HCT116 (cell line): Measurements from ENCODE around the gene PRKN.

Source experiments
- EZH2 ChIP-seq: fragments of 200-600 bp; sonication (generic); IDR thresholded peaks from 2 replicates; pipeline ENCODE4 v1.6.1; 2017; ENCODE audit warnings: antibody characterized with exemption, mixed run types
- EZH2phosphoT487 ChIP-seq: fragments of 200-600 bp; IDR thresholded peaks from 2 replicates; pipeline ENCODE4 v1.6.1; 2018; ENCODE audit warnings: antibody characterized with exemption, borderline replicate concordance
- JUND ChIP-seq: IDR thresholded peaks from 2 replicates; pipeline ENCODE4 v1.6.1; 2012
- POLR2A ChIP-seq: IDR thresholded peaks from 2 replicates; pipeline ENCODE4 v1.7.0; 2011; ENCODE audit warnings: borderline replicate concordance; ENCODE audit not compliant: insufficient read depth, insufficient read length; ENCODE audit errors: extremely low read depth
- POLR2AphosphoS5 ChIP-seq: IDR thresholded peaks from 2 replicates; pipeline ENCODE4 v1.6.1; 2011; ENCODE audit warnings: mild to moderate bottlenecking, low read depth, low read length, moderate library complexity
- SP1 ChIP-seq: IDR thresholded peaks from 2 replicates; pipeline ENCODE4 v1.6.1; 2012; ENCODE audit warnings: low read depth
- TCF7L2 ChIP-seq: IDR thresholded peaks from 2 replicates; pipeline ENCODE4 v1.7.0; 2011; ENCODE audit warnings: borderline replicate concordance, inconsistent platforms; ENCODE audit not compliant: insufficient read depth, insufficient read length; ENCODE audit errors: extremely low read depth
- ZFX ChIP-seq: fragments of 450-650 bp; IDR thresholded peaks from 2 replicates; pipeline ENCODE4 v1.6.1; 2017
- TF ChIP-seq, protein P1 (sequence below): IDR thresholded peaks from 2 replicates; pipeline ENCODE4 v1.6.1; 2012; ENCODE audit warnings: low read depth
- TF ChIP-seq, protein P2 (sequence below), 3 experiments: fragments of 200-600 bp in 1 of 3; sonication (generic) in 1 of 3; IDR thresholded peaks in 2 of 3; conservative IDR thresholded peaks in 1 of 3; 2 replicates each; pipeline ENCODE4 v1.5.1; 2012 to 2017; ENCODE audit warnings: low read depth in 2 of 3, low read length in 2 of 3, antibody characterized with exemption in 1 of 3, borderline replicate concordance in 1 of 3, control low read depth in 1 of 3, mild to moderate bottlenecking in 1 of 3, mixed read lengths in 1 of 3, mixed run types in 1 of 3, moderate library complexity in 1 of 3; ENCODE audit not compliant: insufficient read depth in 1 of 3

DNA sequence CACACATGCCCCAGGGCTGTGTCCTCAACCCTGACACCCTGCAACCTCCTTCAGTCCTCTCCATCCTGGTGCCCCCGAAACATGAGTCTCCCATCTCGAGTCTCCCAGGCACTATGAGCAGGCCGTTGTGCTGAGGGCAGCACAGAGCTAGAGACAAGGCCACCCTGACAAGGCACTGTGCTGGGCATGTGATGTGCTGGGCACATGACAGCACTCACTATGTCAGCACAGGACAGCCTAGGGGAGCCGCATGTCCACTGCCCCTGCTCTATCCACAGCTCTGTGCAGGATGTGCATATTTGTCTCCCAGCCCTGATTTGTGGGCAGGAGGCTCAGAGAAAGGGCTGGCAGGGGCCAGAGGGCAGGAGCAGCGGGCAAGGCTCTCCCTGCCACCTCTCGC is 1091.6 kb downstream of the PRKN start:
- TF ChIP-seq JUND = no peak
- TF ChIP-seq, protein P1, sequence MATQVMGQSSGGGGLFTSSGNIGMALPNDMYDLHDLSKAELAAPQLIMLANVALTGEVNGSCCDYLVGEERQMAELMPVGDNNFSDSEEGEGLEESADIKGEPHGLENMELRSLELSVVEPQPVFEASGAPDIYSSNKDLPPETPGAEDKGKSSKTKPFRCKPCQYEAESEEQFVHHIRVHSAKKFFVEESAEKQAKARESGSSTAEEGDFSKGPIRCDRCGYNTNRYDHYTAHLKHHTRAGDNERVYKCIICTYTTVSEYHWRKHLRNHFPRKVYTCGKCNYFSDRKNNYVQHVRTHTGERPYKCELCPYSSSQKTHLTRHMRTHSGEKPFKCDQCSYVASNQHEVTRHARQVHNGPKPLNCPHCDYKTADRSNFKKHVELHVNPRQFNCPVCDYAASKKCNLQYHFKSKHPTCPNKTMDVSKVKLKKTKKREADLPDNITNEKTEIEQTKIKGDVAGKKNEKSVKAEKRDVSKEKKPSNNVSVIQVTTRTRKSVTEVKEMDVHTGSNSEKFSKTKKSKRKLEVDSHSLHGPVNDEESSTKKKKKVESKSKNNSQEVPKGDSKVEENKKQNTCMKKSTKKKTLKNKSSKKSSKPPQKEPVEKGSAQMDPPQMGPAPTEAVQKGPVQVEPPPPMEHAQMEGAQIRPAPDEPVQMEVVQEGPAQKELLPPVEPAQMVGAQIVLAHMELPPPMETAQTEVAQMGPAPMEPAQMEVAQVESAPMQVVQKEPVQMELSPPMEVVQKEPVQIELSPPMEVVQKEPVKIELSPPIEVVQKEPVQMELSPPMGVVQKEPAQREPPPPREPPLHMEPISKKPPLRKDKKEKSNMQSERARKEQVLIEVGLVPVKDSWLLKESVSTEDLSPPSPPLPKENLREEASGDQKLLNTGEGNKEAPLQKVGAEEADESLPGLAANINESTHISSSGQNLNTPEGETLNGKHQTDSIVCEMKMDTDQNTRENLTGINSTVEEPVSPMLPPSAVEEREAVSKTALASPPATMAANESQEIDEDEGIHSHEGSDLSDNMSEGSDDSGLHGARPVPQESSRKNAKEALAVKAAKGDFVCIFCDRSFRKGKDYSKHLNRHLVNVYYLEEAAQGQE = no peak
- TF ChIP-seq, protein P2, sequence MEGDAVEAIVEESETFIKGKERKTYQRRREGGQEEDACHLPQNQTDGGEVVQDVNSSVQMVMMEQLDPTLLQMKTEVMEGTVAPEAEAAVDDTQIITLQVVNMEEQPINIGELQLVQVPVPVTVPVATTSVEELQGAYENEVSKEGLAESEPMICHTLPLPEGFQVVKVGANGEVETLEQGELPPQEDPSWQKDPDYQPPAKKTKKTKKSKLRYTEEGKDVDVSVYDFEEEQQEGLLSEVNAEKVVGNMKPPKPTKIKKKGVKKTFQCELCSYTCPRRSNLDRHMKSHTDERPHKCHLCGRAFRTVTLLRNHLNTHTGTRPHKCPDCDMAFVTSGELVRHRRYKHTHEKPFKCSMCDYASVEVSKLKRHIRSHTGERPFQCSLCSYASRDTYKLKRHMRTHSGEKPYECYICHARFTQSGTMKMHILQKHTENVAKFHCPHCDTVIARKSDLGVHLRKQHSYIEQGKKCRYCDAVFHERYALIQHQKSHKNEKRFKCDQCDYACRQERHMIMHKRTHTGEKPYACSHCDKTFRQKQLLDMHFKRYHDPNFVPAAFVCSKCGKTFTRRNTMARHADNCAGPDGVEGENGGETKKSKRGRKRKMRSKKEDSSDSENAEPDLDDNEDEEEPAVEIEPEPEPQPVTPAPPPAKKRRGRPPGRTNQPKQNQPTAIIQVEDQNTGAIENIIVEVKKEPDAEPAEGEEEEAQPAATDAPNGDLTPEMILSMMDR (IDR thresholded peaks at IDR 0.05 in 2 of 3, conservative IDR thresholded peaks at IDR 0.05 in 1 of 3; ENCODE audit: borderline replicate concordance in 1 of 3, insufficient read depth in 1 of 3, low read depth in 2 of 3, low read length in 2 of 3) = no peak
- TF ChIP-seq ZFX = no peak
- no peak for TF ChIP-seq POLR2A
- TF ChIP-seq POLR2AphosphoS5 = no peak
- no peak for TF ChIP-seq EZH2phosphoT487
- no peak for TF ChIP-seq TCF7L2
- no peak for TF ChIP-seq SP1
- TF ChIP-seq EZH2 = no peak
